AG04450 (cell line): Measurements from ENCODE around the gene TBX6. TPM values are rescaled to one million over a fixed set of nuclear protein-coding genes. Genes with fewer than 3 reads are reported as not detected.

ENCODE experiments used
- CTCF ChIA-PET: fragments of 300-600, 350-600 bp; formaldehyde crosslinking; extraction: SDS; loops from one replicate; lab custom pipeline; 2022; ENCODE audit warnings: antibody characterized with exemption, inconsistent platforms; lab: Charles Lee
- POLR2A ChIA-PET: fragments of 350-600 bp; formaldehyde crosslinking; extraction: SDS; loops from one replicate; lab custom pipeline; 2021; ENCODE audit warnings: antibody characterized with exemption, inconsistent platforms; lab: Yijun Ruan, JAX
- DNase-seq: peaks from one replicate; pipeline ENCODE4 v3.0.0-alpha.2; 2011; ENCODE audit warnings: low read depth, low spot score
- H3K27ac ChIP-seq: one replicate; pipeline ENCODE4 v1.5.1; 2012; ENCODE audit warnings: low read depth, low read length, control low read depth
- H3K27me3 ChIP-seq: one replicate; pipeline ENCODE4 v1.6.0; 2012; ENCODE audit warnings: low read length; ENCODE audit not compliant: control insufficient read depth, insufficient read depth
- H3K4me3 ChIP-seq: 2 replicates; pipeline ENCODE4 v1.5.1; 2011; ENCODE audit warnings: mild to moderate bottlenecking, low read depth, low read length, control low read depth
- H3K9me3 ChIP-seq: 2 replicates; pipeline ENCODE4 v1.5.1; 2012; ENCODE audit warnings: low read length; ENCODE audit not compliant: control insufficient read depth, insufficient read depth
- CTCF ChIP-seq: IDR thresholded peaks from 2 replicates; pipeline ENCODE4 v1.5.1; 2011; ENCODE audit warnings: low read depth, low read length, control low read depth, inconsistent platforms
- polyA plus RNA-seq: library from polyadenylated mRNA; depleted of rRNA; stranded (reverse); fragments of >200 nt; gene quantifications from 2 replicates; pipeline ENCODE4 v1.2.3, GENCODE V29; 2011

Gene TBX6
- polyA plus RNA-seq, 1 experiment = not detected

- ChIA-PET POLR2A (interaction anchor here (0.5 to 2.2 kb wide), 4 partner anchors 13 to 87 kb away, joined by 3 to 25 read pairs (median 6); partner anchors contain the start of gene ALDOA), CTCF (interaction anchor here (0.6 kb wide), 1 partner anchor 204 kb away, joined by 3 read pairs; no protein-coding TSS in a partner anchor)
- no peak for TF ChIP-seq CTCF
- Histone ChIP-seq H3K4me3 (peak overlapping the region; percentile 81), H3K27me3 (no peaks in the 10 kb centered on the region), H3K9me3 (no peaks in the 10 kb centered on the region; the same call in 1 of the 2 replicates), H3K27ac (peak overlapping the region; percentile 39)
- DNase-seq = peak; percentile 75
Observed at GRCh38 chr16:30052671-30053372, 38.9 kb downstream of the TBX6 start.

GRCh38 chr16:30051518-30051917, 40.2 kb downstream of the TBX6 start:
- ChIA-PET CTCF (interaction anchor here (0.6 to 1.5 kb wide), 2 partner anchors 10 to 23 kb away, joined by 5 read pairs; no protein-coding TSS in a partner anchor), POLR2A (interaction anchor here (0.6 to 0.9 kb wide), 2 partner anchors 18 to 125 kb away, joined by 4 to 7 read pairs; no protein-coding TSS in a partner anchor)
- Histone ChIP-seq H3K27me3 (no peaks in the 10 kb centered on the region), H3K4me3 (no peak overlapping the region), H3K27ac (peak overlapping the region; percentile 21), H3K9me3 (no peaks in the 10 kb centered on the region; the same call in 1 of the 2 replicates)
- DNase-seq = no peak
- TF ChIP-seq CTCF = no peak

- DNase-seq = no peak
- no peaks in the 10 kb centered on the region for H3K27me3 ChIP-seq
- CTCF ChIA-PET = interaction anchor here (0.8 kb wide), 1 partner anchor 18 kb away, joined by 3 read pairs; no protein-coding TSS in a partner anchor
- H3K27ac ChIP-seq = no peak overlapping the region
- H3K4me3 ChIP-seq = no peak overlapping the region
- POLR2A ChIA-PET = no interaction called here
- TF ChIP-seq CTCF = no peak
- H3K9me3 ChIP-seq = no peaks in the 10 kb centered on the region; the same call in 1 of the 2 replicates
Observed at GRCh38 chr16:30049871-30050270, 41.9 kb downstream of the TBX6 start.

GRCh38 chr16:30046588-30046987, 45.1 kb downstream of the TBX6 start:
- Histone ChIP-seq H3K27me3 (no peaks in the 10 kb centered on the region), H3K27ac (no peak overlapping the region), H3K4me3 (no peak overlapping the region), H3K9me3 (no peaks in the 10 kb centered on the region)
- POLR2A ChIA-PET = no interaction called here
- TF ChIP-seq CTCF = no peak
- CTCF ChIA-PET = no interaction called here
- DNase-seq = no peak

- Histone ChIP-seq H3K9me3 (no peaks in the 10 kb centered on the region), H3K4me3 (no peak overlapping the region), H3K27ac (no peak overlapping the region), H3K27me3 (no peaks in the 10 kb centered on the region)
- CTCF ChIA-PET = no interaction called here
- POLR2A ChIA-PET = no interaction called here
- DNase-seq = no peak
- no peak for TF ChIP-seq CTCF
Observed at GRCh38 chr16:30046178-30046577, 45.5 kb downstream of the TBX6 start.
